IPS-NIHi7 (cell line): ENCODE results near the gene MS4A18.

Source experiments
- DNase-seq: peaks from one replicate; pipeline ENCODE4 v3.0.0; 2012; ENCODE audit warnings: mixed read lengths; ENCODE audit errors: extremely low spot score

The MS4A18 gene

GRCh38 chr11:60786811-60787567 lies 62.5 kb downstream of the MS4A18 start:
- DNase-seq: no peak

DNA sequence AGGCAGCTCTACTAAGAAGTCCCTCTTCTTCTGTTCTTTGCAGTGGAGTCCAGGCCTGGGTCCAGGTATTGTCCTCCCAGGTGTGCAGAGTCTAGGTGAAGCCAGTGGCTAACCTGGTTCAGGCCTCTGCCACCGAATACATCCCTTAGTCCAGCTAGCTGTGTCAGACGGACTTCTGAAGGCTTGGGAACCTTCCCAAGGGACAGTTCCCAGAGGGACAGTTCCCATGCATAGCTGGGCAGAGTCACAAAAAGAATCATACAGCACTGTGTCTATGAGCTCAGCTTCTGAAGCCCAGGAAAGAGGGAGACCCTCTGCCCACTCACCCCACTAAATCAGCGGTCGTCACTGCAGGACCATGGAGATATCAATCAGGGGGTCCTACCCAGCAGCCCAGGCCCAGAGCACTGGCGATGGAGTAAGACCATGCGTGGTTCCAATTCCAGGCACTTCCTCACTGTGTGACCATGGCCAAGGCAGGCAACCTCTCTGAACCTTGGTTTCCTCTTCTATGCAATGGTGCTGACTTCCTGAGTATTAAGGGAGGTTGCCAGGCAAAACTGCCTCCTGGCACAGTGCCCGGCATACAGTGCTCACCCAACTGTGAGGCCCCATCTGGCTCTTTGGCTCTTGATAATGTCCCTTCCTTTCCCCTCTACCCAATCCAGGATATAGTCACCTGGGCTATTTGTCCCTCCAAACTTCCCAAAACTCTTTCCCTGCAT lies 64.0 kb downstream of the MS4A18 start:
- no peak for DNase-seq

DNA sequence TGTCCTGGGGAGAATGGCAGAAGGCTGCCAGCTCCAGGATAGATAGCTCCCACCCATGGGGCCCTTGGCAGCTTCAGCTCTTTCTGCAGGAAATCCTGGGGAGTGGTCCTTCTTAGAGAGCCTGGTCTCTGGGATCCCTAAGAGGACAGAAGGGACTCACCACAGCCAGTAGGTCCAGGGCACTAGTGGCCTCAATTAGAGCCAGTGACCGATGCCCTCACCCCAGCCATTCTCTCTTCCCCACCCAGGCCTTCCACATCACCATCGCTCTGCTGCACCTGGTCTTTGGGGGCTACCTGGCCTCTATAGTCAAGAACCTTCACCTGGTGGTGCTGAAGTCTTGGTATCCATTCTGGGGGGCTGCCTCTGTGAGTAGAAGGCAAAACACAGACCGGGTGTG lies 66.2 kb downstream of the MS4A18 start:
- DNase-seq: no peak

GRCh38 chr11:60791153-60791933 lies 66.8 kb downstream of the MS4A18 start:
- no peak for DNase-seq

DNA sequence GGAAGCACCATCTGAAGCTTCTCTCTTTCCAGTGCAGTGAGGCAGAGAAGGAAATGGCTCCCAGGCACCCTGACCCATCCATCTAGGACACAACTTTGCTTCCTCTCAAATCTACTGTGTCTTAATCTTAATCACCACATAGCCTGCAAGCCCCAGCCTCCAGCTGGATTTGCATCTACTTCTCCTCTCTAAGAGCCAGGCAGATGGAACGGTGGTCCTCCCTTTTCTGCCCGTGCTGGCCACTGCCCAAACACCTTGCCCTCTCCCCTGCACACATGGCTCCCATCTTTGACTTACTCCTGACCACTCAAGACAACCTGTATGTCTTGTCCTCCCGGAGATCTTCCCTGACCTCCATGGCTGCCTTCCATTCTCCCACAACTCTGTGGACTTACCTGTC lies 68.0 kb downstream of the MS4A18 start:
- no peak for DNase-seq
